Cerebellar cortex (tissue), 1 donor: ENCODE data around the gene KCNN4.

Experiments used
- DNase-seq: peaks from one replicate; pipeline ENCODE4 v3.0.0-alpha.2; 2015; ENCODE audit warnings: low spot score

The KCNN4 gene

GRCh38 chr19:43748205-43748594 lies 32.6 kb downstream of the KCNN4 start:
- no peak for DNase-seq

DNA sequence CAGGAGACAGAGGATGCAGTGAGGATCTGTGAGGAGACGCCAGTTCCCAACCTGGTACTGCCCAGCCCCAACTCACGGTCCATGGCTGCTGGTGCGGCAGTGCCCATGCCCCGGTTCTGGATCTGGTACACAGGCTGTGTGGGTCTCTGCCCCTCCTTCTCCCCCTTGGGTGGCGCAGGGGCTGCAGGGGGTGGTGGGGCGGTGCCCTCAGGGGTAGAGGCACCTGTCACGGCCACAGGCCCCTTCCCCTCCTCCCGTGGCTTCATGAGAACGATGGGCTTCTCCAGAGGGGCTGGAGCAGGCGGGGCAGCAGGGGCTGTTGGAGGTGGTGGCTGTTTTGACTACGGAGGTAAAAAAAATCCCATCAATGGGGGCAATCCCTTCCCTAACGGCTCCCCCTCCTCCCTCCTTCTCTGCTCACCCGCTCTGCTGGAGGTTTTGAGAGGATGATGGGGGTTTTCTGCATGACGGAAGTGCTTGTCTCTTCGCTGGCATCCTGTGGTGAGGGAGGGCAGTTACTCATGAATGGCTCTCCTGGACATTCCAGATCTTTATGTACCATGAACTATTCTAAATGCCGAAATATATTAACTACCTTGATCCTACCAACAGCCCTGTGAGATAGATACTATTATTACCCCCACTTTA lies 33.1 kb downstream of the KCNN4 start:
- no peak for DNase-seq

- no peak for DNase-seq
These were observed 37.7 kb downstream of the KCNN4 start for GRCh38 chr19:43743059-43743458.

GRCh38 chr19:43741075-43741825 lies 39.5 kb downstream of the KCNN4 start:
- no peak for DNase-seq

GRCh38 chr19:43739439-43740235 lies 41.1 kb downstream of the KCNN4 start:
- DNase-seq = no peak

GRCh38 chr19:43738780-43739211 lies 42.0 kb downstream of the KCNN4 start:
- no peak for DNase-seq

DNA sequence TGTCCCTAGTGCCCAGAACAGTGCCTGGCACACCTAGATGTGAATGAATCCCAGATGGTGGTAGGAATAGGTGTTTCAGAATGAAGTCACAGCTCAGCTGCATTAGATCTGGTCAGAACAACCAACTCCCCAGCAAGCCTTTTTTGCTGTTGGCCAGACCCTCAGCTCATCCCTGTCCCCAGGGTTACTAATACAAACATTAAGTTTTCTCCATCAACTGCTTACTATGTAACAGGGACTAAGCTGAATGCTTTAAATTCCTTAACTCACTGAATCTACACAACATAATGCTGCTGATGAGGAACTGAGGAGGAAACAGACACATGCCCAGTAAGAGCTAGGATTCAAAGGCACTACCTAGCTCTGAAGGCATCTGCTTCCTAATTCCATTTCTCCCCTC lies 44.8 kb downstream of the KCNN4 start:
- no peak for DNase-seq

GRCh38 chr19:43735013-43735412 lies 45.8 kb downstream of the KCNN4 start:
- DNase-seq = no peak

DNA sequence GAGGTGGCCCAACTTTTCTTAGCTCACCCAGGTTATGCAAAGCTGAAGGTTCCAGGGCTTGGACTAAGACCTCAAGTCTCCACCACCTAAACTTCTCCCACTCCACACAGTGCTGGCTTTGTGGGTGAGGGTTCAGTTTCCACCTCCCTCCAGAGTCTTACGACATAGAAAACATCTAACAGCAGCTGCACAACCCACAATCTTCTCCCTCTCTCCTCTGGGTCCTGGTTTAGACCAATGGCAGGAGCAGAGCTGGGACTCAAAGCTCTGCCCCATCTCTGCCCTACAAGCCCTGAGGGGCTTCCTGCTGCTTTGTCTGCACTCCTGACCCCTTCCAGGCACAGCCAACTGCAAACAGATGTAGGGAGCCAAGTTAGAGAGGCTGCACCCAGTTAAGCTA lies 48.9 kb downstream of the KCNN4 start:
- no peak for DNase-seq

GRCh38 chr19:43731346-43731745 lies 49.4 kb downstream of the KCNN4 start:
- DNase-seq = no peak

GRCh38 chr19:43729919-43730318 lies 50.9 kb downstream of the KCNN4 start:
- DNase-seq = no peak

- DNase-seq = no peak
These were observed 53.2 kb downstream of the KCNN4 start for GRCh38 chr19:43727593-43727853.

DNA sequence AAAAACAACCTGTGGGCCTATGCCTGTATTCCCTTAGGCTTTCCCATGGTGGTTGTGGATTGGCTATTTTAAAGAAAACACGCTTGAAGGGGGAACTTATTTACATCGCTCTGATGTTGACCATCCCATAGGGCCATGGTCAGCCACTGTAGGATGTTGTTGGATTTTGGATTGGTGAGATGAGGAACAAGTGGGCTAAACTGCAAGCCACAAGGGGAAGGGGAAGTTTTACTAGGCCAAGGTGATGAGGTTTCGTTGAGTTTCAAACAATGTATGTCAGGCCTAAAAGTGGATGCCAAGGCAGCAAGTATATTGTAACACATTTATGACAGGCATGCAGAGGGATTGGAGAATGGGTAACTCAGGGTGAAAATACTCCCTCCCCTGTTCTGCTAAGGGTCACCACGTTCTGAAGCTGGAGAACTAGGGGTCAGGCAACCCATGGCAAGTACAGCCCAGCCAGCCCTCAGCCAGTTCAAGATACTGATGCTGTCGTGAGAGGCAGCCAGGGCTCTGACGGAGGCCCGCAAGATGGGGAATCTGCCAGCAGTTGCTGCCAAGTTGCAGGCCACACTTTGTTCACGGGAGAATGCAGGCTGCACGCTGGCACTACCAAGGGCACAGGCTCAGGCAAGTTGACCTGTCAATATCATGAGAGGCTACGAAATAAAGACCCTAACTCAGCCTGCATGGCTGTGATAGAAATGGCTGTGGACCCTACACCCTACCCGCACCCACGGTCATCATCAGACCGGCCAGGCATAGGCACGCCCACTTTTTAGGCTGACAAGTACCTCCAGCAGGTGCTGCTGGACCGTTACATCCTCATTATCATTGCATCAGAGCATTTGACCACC lies 53.8 kb downstream of the KCNN4 start:
- peak; percentile 54 for DNase-seq

DNA sequence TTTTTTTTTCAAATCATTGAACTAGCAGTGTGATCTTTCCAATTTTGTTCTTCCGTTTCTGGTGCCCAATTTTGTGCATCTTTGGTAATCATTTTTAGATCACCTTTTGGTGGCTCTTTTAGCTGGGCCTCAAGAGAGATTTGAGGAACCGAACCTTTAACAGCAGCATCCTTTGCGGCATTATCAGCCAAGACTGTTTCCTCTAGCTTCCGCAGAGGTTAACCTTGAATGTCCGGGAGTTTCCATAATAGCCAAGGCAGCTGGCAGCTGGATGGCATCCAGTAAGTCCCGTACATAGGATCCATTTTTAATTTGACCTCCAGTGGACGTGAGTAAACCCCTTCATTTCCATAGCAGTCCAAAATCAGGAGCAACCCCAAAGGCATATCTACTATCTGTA lies 55.3 kb downstream of the KCNN4 start:
- DNase-seq = no peak

DNA sequence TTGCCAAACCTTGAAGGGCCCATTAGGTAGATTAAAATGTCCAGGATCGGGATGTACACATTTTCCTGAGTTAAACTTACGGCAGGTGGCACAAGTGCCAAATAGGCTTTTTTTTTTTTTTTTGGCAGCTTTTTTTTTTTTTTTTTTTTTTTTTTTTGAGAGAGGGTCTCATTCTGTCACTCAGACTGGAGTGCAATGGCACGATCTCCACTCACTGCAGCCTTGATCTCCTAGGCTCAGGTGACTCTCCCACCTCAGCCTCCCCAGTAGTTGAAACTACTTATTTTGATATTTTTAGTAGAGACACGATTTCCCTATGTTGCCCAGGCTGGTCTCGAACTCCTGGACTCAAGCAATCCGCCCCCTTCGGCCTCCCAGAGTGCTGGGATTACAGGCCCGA lies 55.9 kb downstream of the KCNN4 start:
- no peak for DNase-seq

DNA sequence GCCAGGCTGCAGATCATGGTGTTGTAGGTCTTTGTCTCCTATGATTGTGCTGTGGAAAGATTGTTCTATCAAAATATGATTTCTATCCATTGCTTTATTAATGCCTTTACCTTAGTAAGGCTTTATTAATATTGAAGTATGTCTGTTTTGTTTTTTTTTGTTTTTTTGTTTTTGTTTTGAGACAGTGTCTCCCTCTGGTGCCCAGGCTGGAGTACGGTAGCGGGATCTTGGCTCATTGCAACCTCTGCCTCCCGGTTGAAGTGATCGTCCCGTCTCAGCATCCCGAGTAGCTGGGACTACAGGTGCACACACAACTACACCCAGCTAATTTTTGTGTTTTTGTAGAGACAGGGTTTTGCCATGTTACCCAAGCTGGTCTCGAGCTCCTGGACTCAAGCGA lies 57.2 kb downstream of the KCNN4 start:
- DNase-seq = no peak

- no peak for DNase-seq
These were observed 59.2 kb downstream of the KCNN4 start for GRCh38 chr19:43721469-43722048.

- no peak for DNase-seq
These were observed 59.8 kb downstream of the KCNN4 start for GRCh38 chr19:43720936-43721335.

DNA sequence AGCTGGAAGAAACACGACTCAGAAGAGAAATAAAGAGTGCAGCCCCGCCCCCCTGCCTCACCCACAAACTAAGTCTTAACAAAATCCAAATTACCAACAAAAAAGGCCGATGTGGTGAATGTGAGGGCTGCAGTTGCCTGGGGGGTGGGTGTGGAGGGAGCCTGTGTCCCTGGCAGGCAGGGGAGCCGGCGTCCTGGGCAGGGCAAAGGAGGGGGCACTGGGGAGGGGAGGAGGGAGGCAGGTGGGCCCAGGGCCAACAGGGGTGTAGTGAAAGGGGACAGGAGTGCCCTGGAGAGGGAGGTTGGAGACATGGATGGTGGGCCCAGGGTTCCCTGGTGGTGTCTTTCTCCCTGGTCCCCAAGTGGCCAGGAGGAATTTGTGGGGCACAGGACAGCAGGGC lies 60.9 kb downstream of the KCNN4 start:
- no peak for DNase-seq

DNA sequence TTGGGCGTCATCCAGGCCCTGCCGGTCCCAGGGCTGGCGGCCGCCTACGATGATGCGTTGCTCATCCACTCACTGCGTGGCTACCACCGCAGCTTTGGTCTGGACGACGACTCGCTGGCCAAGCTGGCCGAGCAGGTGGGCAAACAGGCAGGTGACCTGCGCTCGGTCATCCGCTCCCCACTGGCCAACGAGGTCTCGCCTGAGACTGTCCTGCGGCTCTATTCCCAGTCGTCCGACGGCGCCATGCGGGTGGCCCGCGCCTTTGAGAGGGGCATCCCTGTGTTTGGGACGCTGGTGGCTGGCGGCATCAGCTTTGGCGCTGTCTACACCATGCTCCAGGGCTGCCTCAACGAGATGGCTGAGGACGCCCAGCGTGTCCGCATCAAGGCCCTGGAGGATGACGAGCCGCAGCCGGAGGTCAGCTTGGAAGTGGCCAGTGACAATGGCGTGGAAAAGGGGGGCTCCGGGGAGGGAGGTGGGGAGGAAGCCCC lies 61.4 kb downstream of the KCNN4 start:
- no peak for DNase-seq

DNA sequence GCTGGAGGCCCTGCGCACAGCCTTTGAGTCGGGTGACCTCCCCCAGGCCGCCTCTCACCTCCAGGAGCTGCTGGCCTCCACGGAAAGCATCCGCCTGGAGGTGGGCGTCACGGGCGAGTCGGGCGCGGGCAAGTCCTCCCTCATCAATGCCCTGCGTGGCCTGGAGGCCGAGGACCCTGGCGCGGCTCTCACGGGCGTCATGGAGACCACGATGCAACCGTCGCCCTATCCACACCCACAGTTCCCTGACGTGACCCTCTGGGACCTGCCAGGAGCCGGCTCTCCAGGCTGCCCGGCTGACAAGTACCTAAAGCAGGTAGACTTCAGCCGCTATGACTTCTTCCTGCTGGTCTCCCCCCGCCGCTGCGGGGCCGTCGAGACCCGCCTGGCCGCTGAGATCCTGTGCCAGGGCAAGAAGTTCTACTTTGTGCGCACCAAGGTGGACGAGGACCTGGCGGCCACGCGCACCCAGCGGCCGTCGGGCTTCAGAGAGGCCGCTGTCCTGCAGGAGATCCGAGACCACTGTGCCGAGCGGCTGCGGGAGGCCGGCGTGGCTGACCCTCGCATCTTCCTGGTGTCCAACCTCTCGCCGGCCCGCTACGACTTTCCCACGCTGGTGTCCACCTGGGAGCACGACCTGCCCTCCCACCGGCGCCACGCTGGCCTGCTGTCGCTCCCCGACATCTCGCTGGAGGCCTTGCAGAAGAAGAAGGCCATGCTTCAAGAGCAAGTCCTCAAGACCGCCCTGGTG lies 62.0 kb downstream of the KCNN4 start:
- DNase-seq = no peak
